ENCODE data around the gene PHACTR4.
"Not testable (repeated sequence)": the region's sequence is repeated elsewhere in the genome, so short reads cannot be mapped to it uniquely, and the experiment has no call there.

Gene PHACTR4

GRCh38 chr1:28509705-28510272 lies 140.2 kb downstream of the PHACTR4 start:
- H3K79me2 ChIP-seq (ENCODE audit: low read length): peaks cover 54% of the 10 kb centered on the region
- peaks cover 26% of the 10 kb centered on the region for H4K20me1 ChIP-seq (ENCODE audit: insufficient read depth, low read length)
- H2AFZ ChIP-seq (ENCODE audit: low read depth, low read length): no peak overlapping the region
- peak overlapping the region; percentile 97 for H3K4me2 ChIP-seq (ENCODE audit: low read length)
- no peaks in the 10 kb centered on the region for H3K9me3 ChIP-seq (ENCODE audit: insufficient read depth, low read length)
- H3K36me3 ChIP-seq (replicated peaks; ENCODE audit: low read depth, low read length): peaks cover 66% of the 10 kb centered on the region
- no peak for TF ChIP-seq CTCF (IDR thresholded peaks at IDR 0.05; ENCODE audit: low read depth, low read length)
- TF ChIP-seq EZH2phosphoT487 (IDR thresholded peaks at IDR 0.05; ENCODE audit: low read depth): no peak
- peak overlapping the region; percentile 96; the same call in 1 of the 2 replicates for H3K9ac ChIP-seq (ENCODE audit: low read length)
- peak overlapping the region; percentile 89 for H3K4me3 ChIP-seq (ENCODE audit: low read length)
- peak overlapping the region; percentile 86 for H3K27ac ChIP-seq (ENCODE audit: low read length)
- no peaks in the 10 kb centered on the region for H3K27me3 ChIP-seq (ENCODE audit: low read depth, low read length)
- H3K4me1 ChIP-seq (ENCODE audit: low read length): peaks cover 35% of the 10 kb centered on the region

GRCh38 chr1:28510273-28510969 lies 140.9 kb downstream of the PHACTR4 start:
- no peaks in the 10 kb centered on the region for H3K9me3 ChIP-seq (ENCODE audit: insufficient read depth, low read length)
- H3K4me3 ChIP-seq (ENCODE audit: low read length): peak overlapping the region; percentile 89
- peak overlapping the region; percentile 97 for H3K4me2 ChIP-seq (ENCODE audit: low read length)
- H3K9ac ChIP-seq (ENCODE audit: low read length): peak overlapping the region; percentile 13; the same call in 1 of the 2 replicates
- peaks cover 50% of the 10 kb centered on the region for H3K79me2 ChIP-seq (ENCODE audit: low read length)
- TF ChIP-seq EZH2phosphoT487 (IDR thresholded peaks at IDR 0.05; ENCODE audit: low read depth) (no peak), CTCF (IDR thresholded peaks at IDR 0.05; ENCODE audit: low read depth, low read length) (no peak)
- H4K20me1 ChIP-seq (ENCODE audit: insufficient read depth, low read length): peaks cover 26% of the 10 kb centered on the region
- peak overlapping the region; percentile 86 for H3K27ac ChIP-seq (ENCODE audit: low read length)
- no peak overlapping the region for H2AFZ ChIP-seq (ENCODE audit: low read depth, low read length)
- no peaks in the 10 kb centered on the region for H3K27me3 ChIP-seq (ENCODE audit: low read depth, low read length)
- H3K36me3 ChIP-seq (replicated peaks; ENCODE audit: low read depth, low read length): peaks cover 66% of the 10 kb centered on the region
- H3K4me1 ChIP-seq (ENCODE audit: low read length): peaks cover 35% of the 10 kb centered on the region

GRCh38 chr1:28510970-28511440 lies 141.5 kb downstream of the PHACTR4 start:
- peaks cover 46% of the 10 kb centered on the region for H3K79me2 ChIP-seq (ENCODE audit: low read length)
- H3K27me3 ChIP-seq (ENCODE audit: low read depth, low read length): no peaks in the 10 kb centered on the region
- H3K4me3 ChIP-seq (ENCODE audit: low read length): peak overlapping the region; percentile 89; the same call in 1 of the 2 replicates
- peaks cover 26% of the 10 kb centered on the region for H4K20me1 ChIP-seq (ENCODE audit: insufficient read depth, low read length)
- H3K4me1 ChIP-seq (ENCODE audit: low read length): peaks cover 35% of the 10 kb centered on the region
- H3K4me2 ChIP-seq (ENCODE audit: low read length): peak overlapping the region; percentile 97; the same call in 1 of the 2 replicates
- peak overlapping the region; percentile 86 for H3K27ac ChIP-seq (ENCODE audit: low read length)
- peaks cover 66% of the 10 kb centered on the region for H3K36me3 ChIP-seq (replicated peaks; ENCODE audit: low read depth, low read length)
- no peak overlapping the region for H3K9ac ChIP-seq (ENCODE audit: low read length)
- TF ChIP-seq CTCF (IDR thresholded peaks at IDR 0.05; ENCODE audit: low read depth, low read length): no peak
- no peak for TF ChIP-seq EZH2phosphoT487 (IDR thresholded peaks at IDR 0.05; ENCODE audit: low read depth)
- H3K9me3 ChIP-seq (ENCODE audit: insufficient read depth, low read length): no peaks in the 10 kb centered on the region
- no peak overlapping the region for H2AFZ ChIP-seq (ENCODE audit: low read depth, low read length)

- Histone ChIP-seq H3K4me1 (ENCODE audit: low read length) (peaks cover 43% of the 10 kb centered on the region), H3K79me2 (ENCODE audit: low read length) (peaks cover 35% of the 10 kb centered on the region), H3K27me3 (ENCODE audit: low read depth, low read length) (no peaks in the 10 kb centered on the region), H3K4me3 (ENCODE audit: low read length) (no peak overlapping the region), H2AFZ (ENCODE audit: low read depth, low read length) (no peak overlapping the region), H4K20me1 (ENCODE audit: insufficient read depth, low read length) (peaks cover 26% of the 10 kb centered on the region), H3K9ac (ENCODE audit: low read length) (no peak overlapping the region), H3K36me3 (replicated peaks; ENCODE audit: low read depth, low read length) (peaks cover 56% of the 10 kb centered on the region), H3K27ac (ENCODE audit: low read length) (peak overlapping the region; percentile 36), H3K9me3 (ENCODE audit: insufficient read depth, low read length) (no peaks in the 10 kb centered on the region), H3K4me2 (ENCODE audit: low read length) (no peak overlapping the region)
- TF ChIP-seq CTCF (IDR thresholded peaks at IDR 0.05; ENCODE audit: low read depth, low read length) (no peak), EZH2phosphoT487 (IDR thresholded peaks at IDR 0.05; ENCODE audit: low read depth) (no peak)
Measured at GRCh38 chr1:28512058-28512611, 142.6 kb downstream of the PHACTR4 start.

- H3K4me1 ChIP-seq (ENCODE audit: low read length): peaks cover 36% of the 10 kb centered on the region
- H3K79me2 ChIP-seq (ENCODE audit: low read length): peaks cover 28% of the 10 kb centered on the region
- peak overlapping the region; percentile 10 for H3K27ac ChIP-seq (ENCODE audit: low read length)
- H3K36me3 ChIP-seq (replicated peaks; ENCODE audit: low read depth, low read length): peaks cover 33% of the 10 kb centered on the region
- H3K4me3 ChIP-seq (ENCODE audit: low read length); H3K4me2 ChIP-seq (ENCODE audit: low read length); H3K9me3 ChIP-seq (ENCODE audit: insufficient read depth, low read length); H3K9ac ChIP-seq (ENCODE audit: low read length); H2AFZ ChIP-seq (ENCODE audit: low read depth, low read length); H3K27me3 ChIP-seq (ENCODE audit: low read depth, low read length): not testable (repeated sequence)
- H4K20me1 ChIP-seq (ENCODE audit: insufficient read depth, low read length): peaks cover 16% of the 10 kb centered on the region
Measured at GRCh38 chr1:28514445-28514933, 144.9 kb downstream of the PHACTR4 start.

Data from OCI-LY3 (cell line).